ENCODE data around the gene LTA.

DNA sequence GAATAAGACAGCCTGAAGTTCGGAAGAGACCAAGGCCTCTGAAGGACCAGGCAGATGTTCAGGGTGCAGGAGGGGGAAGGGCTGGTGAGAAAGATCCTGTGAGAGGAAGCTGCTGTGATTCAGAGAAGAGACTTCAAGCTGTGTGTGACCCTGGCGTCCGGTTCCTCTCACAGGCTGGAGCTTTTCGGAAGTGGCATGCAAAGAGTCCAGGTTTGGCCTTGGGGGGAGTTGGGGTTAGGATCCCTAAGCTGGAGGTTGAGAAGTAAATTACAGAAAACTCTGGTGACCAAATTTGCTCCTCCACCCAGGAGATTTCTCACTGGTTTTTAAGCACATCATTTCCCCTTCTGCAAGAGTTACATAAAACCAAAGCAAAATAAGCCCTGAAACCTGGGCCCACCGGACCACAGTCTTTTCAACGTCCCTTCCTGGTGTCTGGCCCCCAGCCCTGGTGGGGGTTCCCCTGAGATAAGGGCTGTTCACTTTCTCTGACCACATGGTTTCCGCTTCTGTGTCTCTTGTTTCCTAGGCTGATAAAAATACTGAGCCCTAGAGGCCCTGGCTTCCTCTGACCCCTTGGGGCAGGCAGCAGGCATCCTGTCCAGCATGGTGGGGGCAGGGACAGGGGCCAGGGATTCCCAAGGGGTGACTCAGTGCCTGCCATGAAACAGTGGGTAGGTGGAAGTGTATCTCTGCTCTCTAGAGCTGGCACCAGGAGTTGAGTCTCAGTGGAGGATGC, 12.0 kb upstream of the LTA start:
- TF ChIP-seq CTCF (IDR thresholded peaks at IDR 0.05) (no peak), POLR2A (IDR thresholded peaks at IDR 0.05) (no peak)

Measured in esophagus squamous epithelium (tissue), 4 donors.